SK-N-SH (cell line): Measurements from ENCODE around the gene PEX13. TPM values are rescaled to one million over a fixed set of nuclear protein-coding genes. Genes with fewer than 3 reads are reported as not detected.
A peak's percentile ranks its signal among the peaks of the same experiment; 100 is the strongest.

Experiments used
- CTCF ChIA-PET: fragments of 300-600, 350-600 bp; formaldehyde crosslinking; extraction: SDS; loops from one replicate; lab custom pipeline; 2021; lab: Yijun Ruan, JAX
- POLR2A ChIA-PET: fragments of 350-600 bp; sonication (Branson Sonifier 250); formaldehyde crosslinking; extraction: SDS; loops from one replicate; lab custom pipeline; 2020; ENCODE audit warnings: antibody characterized with exemption, inconsistent platforms; lab: Yijun Ruan, JAX
- DNase-seq: peaks from one replicate; pipeline ENCODE4 v3.0.0; 2012
- H2AFZ ChIP-seq: fragments of 200-600 bp; sonication (generic); 2 replicates; pipeline ENCODE4 v1.8.1; 2016; ENCODE audit warnings: antibody characterized with exemption, mild to moderate bottlenecking, low read depth
- H3F3A ChIP-seq: fragments of 200-600 bp; sonication (generic); replicated peaks from 2 replicates; pipeline ENCODE3; 2016; ENCODE audit warnings: antibody characterized with exemption, mild to moderate bottlenecking; ENCODE audit not compliant: insufficient read depth
- H3K27ac ChIP-seq, 2 experiments: fragments of 200-500 bp in 1 of 2; fragments of 200-600 bp in 1 of 2; sonication (Bioruptor generic) in 1 of 2; sonication (generic), shearing (Covaris generic) in 1 of 2; 2 replicates each; pipeline versions ENCODE4 v1.5.1 to v1.6.1; 2014 to 2016; ENCODE audit warnings: low read depth in 2 of 2, inconsistent platforms in 1 of 2, low read length in 1 of 2, mild to moderate bottlenecking in 1 of 2, mixed read lengths in 1 of 2
- H3K27me3 ChIP-seq: fragments of 200-600 bp; sonication (generic), shearing (Covaris generic); 2 replicates; pipeline ENCODE4 v1.6.1; 2016; ENCODE audit warnings: mixed run types; ENCODE audit not compliant: insufficient read depth
- H3K36me3 ChIP-seq, 2 experiments: fragments of 200-500 bp in 1 of 2; fragments of 200-600 bp in 1 of 2; sonication (Bioruptor generic) in 1 of 2; sonication (generic) in 1 of 2; replicated peaks in 1 of 2; 2 replicates each; pipeline versions ENCODE3 to v1.5.1; 2014 to 2016; ENCODE audit warnings: low read length in 1 of 2, mild to moderate bottlenecking in 1 of 2; ENCODE audit not compliant: insufficient read depth in 2 of 2, control insufficient read depth in 1 of 2
- H3K4me1 ChIP-seq, 2 experiments: fragments of 200-500 bp in 1 of 2; fragments of 200-600 bp in 1 of 2; sonication (Bioruptor generic) in 1 of 2; sonication (generic), shearing (Covaris generic) in 1 of 2; 2 replicates each; pipeline versions ENCODE4 v1.5.1 to v1.6.1; 2014 to 2016; ENCODE audit warnings: low read depth in 1 of 2, low read length in 1 of 2, mixed run types in 1 of 2; ENCODE audit not compliant: insufficient read depth in 2 of 2, control insufficient read depth in 1 of 2
- H3K4me2 ChIP-seq: fragments of 200-600 bp; sonication (generic), shearing (Covaris generic); 2 replicates; pipeline ENCODE4 v1.6.1; 2017; ENCODE audit warnings: mixed run types
- H3K4me3 ChIP-seq, 2 experiments: fragments of 200-500 bp in 1 of 2; fragments of 200-600 bp in 1 of 2; sonication (Bioruptor generic) in 1 of 2; sonication (generic), shearing (Covaris generic) in 1 of 2; 2 replicates each; pipeline versions ENCODE4 v1.5.1 to v1.8.1; 2014 to 2016; ENCODE audit warnings: low read depth in 2 of 2, inconsistent platforms in 1 of 2, low read length in 1 of 2, mild to moderate bottlenecking in 1 of 2, mixed read lengths in 1 of 2, moderate library complexity in 1 of 2
- H3K79me2 ChIP-seq: fragments of 200-600 bp; sonication (generic); 2 replicates; pipeline ENCODE4 v1.8.1; 2017; ENCODE audit warnings: mild to moderate bottlenecking; ENCODE audit not compliant: insufficient read depth
- H3K9ac ChIP-seq: fragments of 200-600 bp; sonication (generic); 2 replicates; pipeline ENCODE4 v1.6.1; 2017; ENCODE audit warnings: mixed run types
- H3K9me2 ChIP-seq: fragments of 200-600 bp; sonication (generic); 2 replicates; pipeline ENCODE4 v1.6.1; 2017; ENCODE audit warnings: mixed run types
- H3K9me3 ChIP-seq: fragments of 200-600 bp; sonication (generic); 2 replicates; pipeline ENCODE4 v1.6.1; 2017; ENCODE audit warnings: mixed run types, mild to moderate bottlenecking, moderate library complexity
- H4K20me1 ChIP-seq: fragments of 200-600 bp; sonication (generic); 2 replicates; pipeline ENCODE4 v1.6.1; 2017; ENCODE audit warnings: mild to moderate bottlenecking, mixed run types; ENCODE audit not compliant: insufficient read depth
- CHD2 ChIP-seq: fragments of 150-350 bp; IDR thresholded peaks from 2 replicates; pipeline ENCODE4 v1.6.1; 2018; ENCODE audit warnings: low read length; ENCODE audit not compliant: partially characterized antibody
- CTCF ChIP-seq: fragments of 200-600 bp; sonication (generic); IDR thresholded peaks from 2 replicates; pipeline ENCODE4 v1.6.1; 2017; ENCODE audit warnings: antibody characterized with exemption, mild to moderate bottlenecking, moderate library complexity
- EP300 ChIP-seq, 2 experiments: IDR thresholded peaks; 2 replicates each; pipeline versions ENCODE4 v1.4.0 to v1.6.1; 2012; ENCODE audit warnings: borderline replicate concordance in 1 of 2, low read depth in 1 of 2, low read length in 1 of 2
- EZH2phosphoT487 ChIP-seq: fragments of 200-600 bp; sonication (generic); IDR thresholded peaks from 2 replicates; pipeline ENCODE4 v1.6.1; 2017; ENCODE audit warnings: low read depth, mixed run types, mild to moderate bottlenecking, antibody characterized with exemption, moderate library complexity, borderline replicate concordance
- FOSL2 ChIP-seq: IDR thresholded peaks from 2 replicates; pipeline ENCODE4 v1.4.0; 2012; ENCODE audit warnings: low read depth, mild to moderate bottlenecking, moderate library complexity, borderline replicate concordance
- FOXM1 ChIP-seq: IDR thresholded peaks from 2 replicates; pipeline ENCODE4 v1.4.0; 2012; ENCODE audit warnings: low read depth, mild to moderate bottlenecking
- GABPA ChIP-seq: IDR thresholded peaks from 2 replicates; pipeline ENCODE4 v1.4.0; 2012; ENCODE audit warnings: low read depth, mild to moderate bottlenecking
- GATA2 ChIP-seq: sonication (generic); formaldehyde crosslinking; IDR thresholded peaks from 2 replicates; pipeline ENCODE4 v1.5.0; 2020; ENCODE audit warnings: mild to moderate bottlenecking, missing genetic modification reagents
- JUND ChIP-seq: IDR thresholded peaks from 2 replicates; pipeline ENCODE4 v1.4.0; 2012
- MXI1 ChIP-seq: IDR thresholded peaks from 2 replicates; pipeline ENCODE4 v1.6.1; 2012; ENCODE audit warnings: mild to moderate bottlenecking, low read depth, low read length, improper control_type of control experiment
- PBX3 ChIP-seq: IDR thresholded peaks from 2 replicates; pipeline ENCODE4; 2012
- RCOR1 ChIP-seq: fragments of 150-350 bp; IDR thresholded peaks from 2 replicates; pipeline ENCODE4 v1.6.1; 2017; ENCODE audit warnings: antibody characterized with exemption, low read length
- RFX5 ChIP-seq: IDR thresholded peaks from 2 replicates; pipeline ENCODE4 v1.6.1; 2012; ENCODE audit warnings: mild to moderate bottlenecking, improper control_type of control experiment, low read length
- SIN3A ChIP-seq: IDR thresholded peaks from 2 replicates; pipeline ENCODE4 v1.6.1; 2012; ENCODE audit warnings: low read depth, mild to moderate bottlenecking, low read length, moderate library complexity, borderline replicate concordance
- TCF12 ChIP-seq: IDR thresholded peaks from 2 replicates; pipeline ENCODE4 v1.4.0; 2012
- TEAD4 ChIP-seq: IDR thresholded peaks from 2 replicates; pipeline ENCODE4 v1.4.0; 2012; ENCODE audit warnings: mild to moderate bottlenecking, borderline replicate concordance; ENCODE audit not compliant: insufficient read depth
- YY1 ChIP-seq: IDR thresholded peaks from 2 replicates; pipeline ENCODE4 v1.4.0; 2012; ENCODE audit warnings: low read depth, mild to moderate bottlenecking
- WGBS: methylation state at CpG from one replicate; pipeline ENCODE4 v1.1.6; 2017; ENCODE audit warnings: low lambda C conversion rate; 5-methylcytosine and 5-hydroxymethylcytosine counted together
- polyA plus RNA-seq, 3 experiments: library from polyadenylated mRNA; depleted of rRNA; stranded (reverse); fragments of >200 nt; gene quantifications; 2 replicates each; pipeline ENCODE4 v1.2.3, GENCODE V29; 2012

PEX13 gene
- polyA plus RNA-seq, 1 of the 3 experiments (the other 2 are of a cell fraction) = 10.3 TPM

- Histone ChIP-seq H3K36me3 (peaks cover 34 to 46% of the 10 kb centered on the region in 2 experiments), H3K4me3 (no peak overlapping the region), H4K20me1 (no peaks in the 10 kb centered on the region), H3K79me2 (no peaks in the 10 kb centered on the region), H3K9ac (no peak overlapping the region), H2AFZ (no peak overlapping the region), H3K9me2 (no peaks in the 10 kb centered on the region; the same call in 1 of the 2 replicates), H3K4me2 (no peak overlapping the region), H3K9me3 (no peaks in the 10 kb centered on the region; the same call in 1 of the 2 replicates), H3F3A (peaks cover 8% of the 10 kb centered on the region), H3K27me3 (no peaks in the 10 kb centered on the region), H3K4me1 (no peaks in the 10 kb centered on the region), H3K27ac (no peak overlapping the region)
- ChIA-PET CTCF (no interaction called here), POLR2A (no interaction called here)
- DNase-seq = no peak
- TF ChIP-seq TEAD4 = no peak
- TF ChIP-seq CTCF = no peak
- TF ChIP-seq FOSL2 = no peak
- no peak for TF ChIP-seq GABPA
- no peak for TF ChIP-seq FOXM1
- TF ChIP-seq CHD2 = no peak
- TF ChIP-seq SIN3A = no peak
- TF ChIP-seq RCOR1 = no peak
- TF ChIP-seq MXI1 = no peak
- no peak for TF ChIP-seq PBX3
- 91% methylated on average over 4 of the region's 4 CpGs for WGBS
Measured at GRCh38 chr2:61045999-61046398, 28.5 kb downstream of the PEX13 start.

GRCh38 chr2:61055557-61055956 is 38.0 kb downstream of the PEX13 start:
- CTCF ChIA-PET = interaction anchor here (0.7 kb wide), 1 partner anchor 348 kb away, joined by 3 read pairs; no protein-coding TSS in a partner anchor
- no peak overlapping the region for H3K4me3 ChIP-seq
- H3F3A ChIP-seq = peaks cover 6% of the 10 kb centered on the region
- H3K27ac ChIP-seq = peak overlapping the region in 1 of 2 experiments; percentile 23; a peak in 1 of 4 replicates
- no peaks in the 10 kb centered on the region for H3K9me3 ChIP-seq
- no peaks in the 10 kb centered on the region for H4K20me1 ChIP-seq
- 72% methylated on average over 2 of the region's 2 CpGs for WGBS
- H3K9ac ChIP-seq = no peak overlapping the region
- no peak overlapping the region for H3K4me2 ChIP-seq
- H3K79me2 ChIP-seq = no peaks in the 10 kb centered on the region
- H3K9me2 ChIP-seq = no peaks in the 10 kb centered on the region
- peaks cover 7 to 18% of the 10 kb centered on the region in 2 experiments for H3K36me3 ChIP-seq
- H2AFZ ChIP-seq = no peak overlapping the region
- TF ChIP-seq RFX5 (no peak), EP300 (IDR thresholded peaks at IDR 0.05; ENCODE audit: borderline replicate concordance in 1 of 2, low read depth in 1 of 2, low read length in 1 of 2) (no peak), SIN3A (no peak), PBX3 (no peak), GATA2 (CRISPR knock-in tag) (no peak), GABPA (no peak), JUND (no peak), CTCF (no peak), FOSL2 (no peak), EZH2phosphoT487 (no peak), YY1 (no peak), TCF12 (no peak), MXI1 (no peak), FOXM1 (no peak)
- no peaks in the 10 kb centered on the region for H3K27me3 ChIP-seq
- POLR2A ChIA-PET = no interaction called here
- DNase-seq = no peak
- H3K4me1 ChIP-seq = no peaks in the 10 kb centered on the region
